Breast epithelium (tissue), 4 donors: ENCODE results near the gene PPP1R3D. TPM values are rescaled to one million over a fixed set of nuclear protein-coding genes. Genes with fewer than 3 reads are reported as not detected.
"Not testable (repeated sequence)": the region's sequence is repeated elsewhere in the genome, so short reads cannot be mapped to it uniquely, and the experiment has no call there.

Experiments used
- DNase-seq, 2 donors: peaks; one replicate each; pipeline ENCODE4 v3.0.0-alpha.2; 2019; ENCODE audit warnings: low spot score in 2 of 2
- H3K27ac ChIP-seq, 2 donors: fragments of 200-600 bp; sonication (generic) in 1 of 2; one replicate each; pipeline ENCODE4 v1.5.1; 2016 to 2019; ENCODE audit warnings: mild to moderate bottlenecking in 1 of 2
- H3K27me3 ChIP-seq, 2 donors: fragments of 200-600 bp; sonication (generic) in 1 of 2; one replicate each; pipeline versions ENCODE4 v1.5.1 to v1.6.0; 2017 to 2019; ENCODE audit warnings: control low read depth in 1 of 2, mild to moderate bottlenecking in 1 of 2
- H3K36me3 ChIP-seq: fragments of 200-600 bp; one replicate; pipeline ENCODE4 v1.5.1; 2019
- H3K4me1 ChIP-seq, 2 donors: fragments of 200-600 bp; sonication (generic); one replicate each; pipeline ENCODE4 v1.5.1; 2016 to 2019; ENCODE audit warnings: control low read depth in 1 of 2
- H3K4me3 ChIP-seq, 3 donors: fragments of 200-600 bp; sonication (generic); 1 replicate in 2 of 3; 2 replicates in 1 of 3; pipeline ENCODE4 v1.5.1; 2016 to 2019; ENCODE audit warnings: mild to moderate bottlenecking in 3 of 3, moderate library complexity in 2 of 3
- H3K9me3 ChIP-seq, 2 donors: fragments of 200-600 bp; sonication (generic) in 1 of 2; one replicate each; pipeline ENCODE4 v1.5.1; 2016 to 2019; ENCODE audit warnings: control low read depth in 1 of 2
- POLR2A ChIP-seq: fragments of 450-650 bp; IDR thresholded peaks from one replicate; pipeline ENCODE4 v1.6.1; 2016; ENCODE audit warnings: antibody characterized with exemption, mild to moderate bottlenecking, moderate library complexity
- POLR2AphosphoS5 ChIP-seq, 3 donors: sonication (generic); formaldehyde crosslinking; IDR thresholded peaks; one replicate each; pipeline ENCODE4 v1.6.1; 2017; ENCODE audit warnings: antibody characterized with exemption in 3 of 3
- intact Hi-C: fragments of 100-400 bp; cut with DNase I; formaldehyde crosslinking; loops from one replicate; pipeline ENCODE4 v1.15.1; 2023; ENCODE audit warnings: low total_unique reads
- total RNA-seq, 3 donors: library from RNA; depleted of rRNA; stranded (reverse); fragments of >200 nt; gene quantifications; one replicate each; pipeline ENCODE4 v1.1.0, GENCODE V29; 2016
- TF ChIP-seq, protein P1 (sequence below), 3 donors: fragments of 450-650 bp; IDR thresholded peaks; one replicate each; pipeline ENCODE4 v1.5.1; 2016 to 2017; ENCODE audit warnings: antibody characterized with exemption in 3 of 3, mild to moderate bottlenecking in 3 of 3, moderate library complexity in 3 of 3

The PPP1R3D gene
- total RNA-seq, 3 donors from 2014 or later: 8.2 to 11.1 (median 9.5) TPM

DNA sequence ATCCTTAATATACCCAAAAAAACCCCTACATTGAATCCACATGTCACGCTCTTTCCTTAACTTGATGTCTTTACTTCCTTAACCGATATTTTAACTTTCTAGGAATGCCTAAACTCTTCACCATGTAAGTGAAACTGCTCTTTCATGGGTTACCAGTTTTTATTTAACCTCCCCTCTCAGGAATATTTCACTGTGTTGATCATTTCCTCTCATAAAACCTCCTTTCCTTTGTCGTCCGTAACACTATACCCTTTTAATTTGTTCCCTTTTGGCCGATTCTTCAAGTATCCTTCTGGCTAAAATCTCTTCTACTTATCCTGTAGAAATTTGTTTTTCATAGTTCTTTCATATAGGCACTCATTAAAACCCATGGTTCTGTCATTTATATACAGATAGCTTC is 31.2 kb downstream of the PPP1R3D start:
- no peak overlapping the region for H3K4me3 ChIP-seq
- no peak for TF ChIP-seq POLR2A
- TF ChIP-seq, protein P1, sequence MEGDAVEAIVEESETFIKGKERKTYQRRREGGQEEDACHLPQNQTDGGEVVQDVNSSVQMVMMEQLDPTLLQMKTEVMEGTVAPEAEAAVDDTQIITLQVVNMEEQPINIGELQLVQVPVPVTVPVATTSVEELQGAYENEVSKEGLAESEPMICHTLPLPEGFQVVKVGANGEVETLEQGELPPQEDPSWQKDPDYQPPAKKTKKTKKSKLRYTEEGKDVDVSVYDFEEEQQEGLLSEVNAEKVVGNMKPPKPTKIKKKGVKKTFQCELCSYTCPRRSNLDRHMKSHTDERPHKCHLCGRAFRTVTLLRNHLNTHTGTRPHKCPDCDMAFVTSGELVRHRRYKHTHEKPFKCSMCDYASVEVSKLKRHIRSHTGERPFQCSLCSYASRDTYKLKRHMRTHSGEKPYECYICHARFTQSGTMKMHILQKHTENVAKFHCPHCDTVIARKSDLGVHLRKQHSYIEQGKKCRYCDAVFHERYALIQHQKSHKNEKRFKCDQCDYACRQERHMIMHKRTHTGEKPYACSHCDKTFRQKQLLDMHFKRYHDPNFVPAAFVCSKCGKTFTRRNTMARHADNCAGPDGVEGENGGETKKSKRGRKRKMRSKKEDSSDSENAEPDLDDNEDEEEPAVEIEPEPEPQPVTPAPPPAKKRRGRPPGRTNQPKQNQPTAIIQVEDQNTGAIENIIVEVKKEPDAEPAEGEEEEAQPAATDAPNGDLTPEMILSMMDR (IDR thresholded peaks at IDR 0.05): no peak
- H3K4me1 ChIP-seq: no peaks in the 10 kb centered on the region
- no peaks in the 10 kb centered on the region for H3K36me3 ChIP-seq
- no peaks in the 10 kb centered on the region for H3K27me3 ChIP-seq
- intact Hi-C loops: no loop called here
- no peaks in the 10 kb centered on the region for H3K9me3 ChIP-seq
- no peak for DNase-seq
- H3K27ac ChIP-seq: no peak overlapping the region

DNA sequence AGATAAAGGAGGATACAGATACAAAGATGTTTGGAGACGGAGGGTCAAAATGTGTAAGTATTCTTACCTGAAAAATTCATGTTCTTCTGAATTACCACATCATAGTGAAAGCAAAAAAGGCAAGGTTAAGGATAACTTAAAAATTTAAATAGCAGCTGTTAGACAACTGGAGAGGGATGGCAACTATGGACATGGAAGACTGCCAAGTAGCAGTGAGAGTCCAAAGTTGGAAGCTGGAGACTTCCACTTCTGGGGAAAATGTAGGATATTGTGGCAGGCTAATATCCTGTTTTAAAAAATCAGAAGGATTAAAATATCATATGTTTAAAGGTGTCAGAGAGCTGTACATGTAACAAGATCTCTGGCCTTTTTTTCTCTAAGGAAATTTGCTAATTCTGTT is 36.5 kb downstream of the PPP1R3D start:
- no peaks in the 10 kb centered on the region for H3K4me1 ChIP-seq
- H3K36me3 ChIP-seq: no peaks in the 10 kb centered on the region
- no peak for DNase-seq
- no peaks in the 10 kb centered on the region for H3K9me3 ChIP-seq
- H3K27me3 ChIP-seq: no peaks in the 10 kb centered on the region
- no peak overlapping the region for H3K4me3 ChIP-seq
- TF ChIP-seq, protein P1 (IDR thresholded peaks at IDR 0.05): no peak
- TF ChIP-seq POLR2AphosphoS5 (IDR thresholded peaks at IDR 0.05): no peak
- no peak for TF ChIP-seq POLR2A
- intact Hi-C loops: loop anchor here (2.0 kb wide), 1 partner anchor 71 kb away; no protein-coding TSS in a partner anchor
- H3K27ac ChIP-seq: no peak overlapping the region

DNA sequence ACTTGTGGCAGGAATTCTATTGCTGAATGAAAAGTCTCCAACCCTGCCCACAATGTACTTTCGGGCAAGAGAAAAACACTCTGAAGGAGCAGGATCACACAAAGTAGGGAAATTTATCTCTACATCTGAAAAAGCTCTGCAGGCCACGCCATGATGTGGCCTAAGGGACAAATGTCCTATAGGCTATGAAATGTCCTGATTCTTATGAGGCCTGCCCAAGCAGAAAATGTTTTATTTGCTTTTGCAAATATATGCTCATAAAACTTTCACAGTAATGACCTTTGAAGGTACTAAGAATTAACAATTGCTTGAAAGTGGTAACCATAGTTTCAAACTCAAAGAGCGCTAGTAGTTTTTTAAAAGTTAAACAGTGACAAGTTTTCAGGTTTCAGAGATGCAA is 37.6 kb downstream of the PPP1R3D start:
- H3K4me1 ChIP-seq: no peaks in the 10 kb centered on the region
- no peak for DNase-seq
- no peak overlapping the region for H3K4me3 ChIP-seq
- no peaks in the 10 kb centered on the region for H3K27me3 ChIP-seq
- intact Hi-C loops: no loop called here
- TF ChIP-seq, protein P1 (IDR thresholded peaks at IDR 0.05): no peak
- TF ChIP-seq POLR2AphosphoS5 (IDR thresholded peaks at IDR 0.05) (no peak), POLR2A (no peak)
- H3K36me3 ChIP-seq: no peaks in the 10 kb centered on the region
- no peak overlapping the region for H3K27ac ChIP-seq
- no peaks in the 10 kb centered on the region for H3K9me3 ChIP-seq

DNA sequence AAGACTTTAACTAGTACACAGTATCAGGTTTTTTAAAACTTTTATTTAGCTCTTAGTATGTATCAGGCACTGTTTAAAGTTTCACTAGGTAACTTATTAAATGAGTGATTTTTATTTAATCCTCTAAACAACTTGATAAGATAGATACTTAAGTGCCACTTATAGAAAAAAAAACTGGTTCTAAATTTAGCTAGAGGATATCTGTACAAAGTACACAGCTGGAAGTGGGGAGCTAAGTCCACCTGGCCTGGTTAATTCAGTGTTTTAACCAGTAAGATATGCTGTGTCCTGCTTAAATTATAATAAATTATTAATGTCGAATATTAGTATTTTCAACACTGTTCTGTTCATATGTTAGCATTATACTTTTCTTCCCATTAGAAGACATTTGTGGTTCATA is 44.2 kb downstream of the PPP1R3D start:
- H3K27me3 ChIP-seq: no peaks in the 10 kb centered on the region
- H3K4me1 ChIP-seq: no peaks in the 10 kb centered on the region
- no peak overlapping the region for H3K27ac ChIP-seq
- intact Hi-C loops: no loop called here
- H3K36me3 ChIP-seq: no peaks in the 10 kb centered on the region
- DNase-seq: no peak
- TF ChIP-seq, protein P1 (IDR thresholded peaks at IDR 0.05): no peak
- TF ChIP-seq POLR2A (no peak), POLR2AphosphoS5 (IDR thresholded peaks at IDR 0.05) (no peak)
- H3K4me3 ChIP-seq: no peak overlapping the region
- no peaks in the 10 kb centered on the region for H3K9me3 ChIP-seq

DNA sequence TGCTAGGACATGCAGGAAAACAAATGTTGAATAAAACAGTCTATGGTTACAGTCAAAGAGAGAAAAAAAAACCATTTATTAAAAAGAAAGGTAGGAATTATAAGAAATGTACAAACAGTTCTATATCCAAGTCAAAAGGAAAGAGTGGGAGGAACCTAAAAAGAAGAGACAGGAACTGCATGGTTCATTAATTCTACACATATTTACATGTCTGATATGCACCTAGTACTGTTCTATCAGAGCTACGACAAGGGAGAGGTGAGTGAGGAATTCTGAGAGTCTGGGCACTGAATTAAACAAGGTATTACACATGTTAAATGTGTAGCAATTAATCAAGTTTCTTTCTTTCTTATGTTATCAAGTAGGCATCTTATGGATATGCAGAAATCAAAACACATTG is 48.5 kb downstream of the PPP1R3D start:
- Histone ChIP-seq H3K27me3 (no peaks in the 10 kb centered on the region), H3K27ac (no peak overlapping the region), H3K9me3 (no peaks in the 10 kb centered on the region), H3K36me3 (no peaks in the 10 kb centered on the region), H3K4me1 (no peaks in the 10 kb centered on the region), H3K4me3 (no peak overlapping the region)
- intact Hi-C loops: no loop called here
- DNase-seq: no peak
- TF ChIP-seq POLR2A (no peak), POLR2AphosphoS5 (IDR thresholded peaks at IDR 0.05) (no peak)
- TF ChIP-seq, protein P1 (IDR thresholded peaks at IDR 0.05): no peak

DNA sequence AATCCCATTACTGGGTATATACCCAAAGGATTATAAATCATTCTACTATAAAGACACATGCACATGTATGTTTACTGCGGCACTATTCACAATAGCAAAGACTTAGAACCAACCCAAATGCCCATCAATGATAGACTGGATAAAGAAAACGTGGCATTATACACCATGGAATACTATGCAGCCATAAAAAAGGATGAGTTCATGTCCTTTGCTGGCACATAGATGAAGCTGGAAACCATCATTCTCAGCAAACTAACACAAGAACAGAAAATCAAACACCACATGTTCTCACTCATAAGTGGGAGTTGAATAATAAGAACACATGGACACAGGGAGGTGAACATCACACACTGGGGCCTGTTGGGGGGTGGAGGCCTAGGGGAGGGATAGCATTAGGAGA is 50.1 kb downstream of the PPP1R3D start:
- H3K27ac ChIP-seq, H3K27me3 ChIP-seq, H3K4me1 ChIP-seq, intact Hi-C loops, DNase-seq, H3K36me3 ChIP-seq, H3K4me3 ChIP-seq, H3K9me3 ChIP-seq: not testable (repeated sequence)
